ENCODE measurements around the gene PDX1. TPM values are rescaled to one million over a fixed set of nuclear protein-coding genes. Genes with fewer than 3 reads are reported as not detected.

The PDX1 gene
- under 1 TPM; 0.35 to 0.54 TPM for total RNA-seq

DNA sequence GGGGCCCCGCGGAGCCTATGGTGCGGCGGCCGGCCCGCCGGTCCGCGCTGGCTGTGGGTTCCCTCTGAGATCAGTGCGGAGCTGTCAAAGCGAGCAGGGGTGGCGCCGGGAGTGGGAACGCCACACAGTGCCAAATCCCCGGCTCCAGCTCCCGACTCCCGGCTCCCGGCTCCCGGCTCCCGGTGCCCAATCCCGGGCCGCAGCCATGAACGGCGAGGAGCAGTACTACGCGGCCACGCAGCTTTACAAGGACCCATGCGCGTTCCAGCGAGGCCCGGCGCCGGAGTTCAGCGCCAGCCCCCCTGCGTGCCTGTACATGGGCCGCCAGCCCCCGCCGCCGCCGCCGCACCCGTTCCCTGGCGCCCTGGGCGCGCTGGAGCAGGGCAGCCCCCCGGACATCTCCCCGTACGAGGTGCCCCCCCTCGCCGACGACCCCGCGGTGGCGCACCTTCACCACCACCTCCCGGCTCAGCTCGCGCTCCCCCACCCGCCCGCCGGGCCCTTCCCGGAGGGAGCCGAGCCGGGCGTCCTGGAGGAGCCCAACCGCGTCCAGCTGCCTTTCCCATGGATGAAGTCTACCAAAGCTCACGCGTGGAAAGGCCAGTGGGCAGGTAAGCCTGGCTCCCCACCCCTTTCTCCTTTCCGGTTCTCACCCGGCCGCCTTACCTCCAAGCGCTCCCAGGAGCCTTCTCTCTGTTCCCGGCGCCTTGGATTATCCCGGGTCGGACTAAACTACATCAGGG is at the start of gene PDX1:
Gene PDX1 (plus strand): TSS at position 67 of the 743 bp plus-strand sequence. CDS start 139 bp downstream, at position 206.
- Histone ChIP-seq H3K27ac (no peak within 1 kb of the TSS), H3K9me3 (no peaks in the 10 kb centered on the region), H3K4me1 (peaks cover 18% of the 10 kb centered on the region), H3K27me3 (peaks cover 95% of the 10 kb centered on the region), H3K4me3 (peak within 1 kb of the TSS; percentile 49), H3K36me3 (no peaks in the 10 kb centered on the region), H3K9ac (ENCODE audit: low read depth in 2 of 2, low read length in 2 of 2) (peak within 1 kb of the TSS; percentile 29 to 51)
- TF ChIP-seq, protein P1, sequence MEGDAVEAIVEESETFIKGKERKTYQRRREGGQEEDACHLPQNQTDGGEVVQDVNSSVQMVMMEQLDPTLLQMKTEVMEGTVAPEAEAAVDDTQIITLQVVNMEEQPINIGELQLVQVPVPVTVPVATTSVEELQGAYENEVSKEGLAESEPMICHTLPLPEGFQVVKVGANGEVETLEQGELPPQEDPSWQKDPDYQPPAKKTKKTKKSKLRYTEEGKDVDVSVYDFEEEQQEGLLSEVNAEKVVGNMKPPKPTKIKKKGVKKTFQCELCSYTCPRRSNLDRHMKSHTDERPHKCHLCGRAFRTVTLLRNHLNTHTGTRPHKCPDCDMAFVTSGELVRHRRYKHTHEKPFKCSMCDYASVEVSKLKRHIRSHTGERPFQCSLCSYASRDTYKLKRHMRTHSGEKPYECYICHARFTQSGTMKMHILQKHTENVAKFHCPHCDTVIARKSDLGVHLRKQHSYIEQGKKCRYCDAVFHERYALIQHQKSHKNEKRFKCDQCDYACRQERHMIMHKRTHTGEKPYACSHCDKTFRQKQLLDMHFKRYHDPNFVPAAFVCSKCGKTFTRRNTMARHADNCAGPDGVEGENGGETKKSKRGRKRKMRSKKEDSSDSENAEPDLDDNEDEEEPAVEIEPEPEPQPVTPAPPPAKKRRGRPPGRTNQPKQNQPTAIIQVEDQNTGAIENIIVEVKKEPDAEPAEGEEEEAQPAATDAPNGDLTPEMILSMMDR (IDR thresholded peaks at IDR 0.05) = no peak
- intact Hi-C loops (cut with DNase I) = no loop called here
- DNase-seq = peak; percentile 71

DNA sequence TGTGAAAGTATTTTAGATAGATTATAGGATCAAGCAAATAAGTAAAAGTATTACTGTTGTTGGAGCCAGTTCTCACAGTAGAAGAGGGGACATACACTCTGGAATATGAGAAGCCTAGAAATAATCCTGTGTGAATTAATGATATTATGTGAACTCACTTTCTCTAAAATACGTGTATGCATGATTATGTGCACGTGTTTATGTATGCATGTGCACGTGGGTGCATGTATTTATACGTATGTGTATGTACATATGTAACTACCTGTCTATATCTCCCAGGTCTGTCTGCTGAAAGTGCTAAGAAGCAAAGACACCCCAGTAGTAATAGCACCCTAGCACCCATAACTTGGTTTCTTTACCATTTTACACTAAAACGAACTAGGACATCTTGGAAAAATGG is 41.5 kb upstream of the PDX1 start:
- Histone ChIP-seq H3K27me3 (no peaks in the 10 kb centered on the region), H3K9ac (ENCODE audit: low read depth in 2 of 2, low read length in 2 of 2) (no peak overlapping the region), H3K4me3 (no peak overlapping the region), H3K4me1 (no peaks in the 10 kb centered on the region), H3K36me3 (no peaks in the 10 kb centered on the region), H3K9me3 (no peaks in the 10 kb centered on the region), H3K27ac (no peak overlapping the region)
- no peak for DNase-seq
- intact Hi-C loops (cut with DNase I) = no loop called here
- TF ChIP-seq, protein P1 (IDR thresholded peaks at IDR 0.05) = no peak

DNA sequence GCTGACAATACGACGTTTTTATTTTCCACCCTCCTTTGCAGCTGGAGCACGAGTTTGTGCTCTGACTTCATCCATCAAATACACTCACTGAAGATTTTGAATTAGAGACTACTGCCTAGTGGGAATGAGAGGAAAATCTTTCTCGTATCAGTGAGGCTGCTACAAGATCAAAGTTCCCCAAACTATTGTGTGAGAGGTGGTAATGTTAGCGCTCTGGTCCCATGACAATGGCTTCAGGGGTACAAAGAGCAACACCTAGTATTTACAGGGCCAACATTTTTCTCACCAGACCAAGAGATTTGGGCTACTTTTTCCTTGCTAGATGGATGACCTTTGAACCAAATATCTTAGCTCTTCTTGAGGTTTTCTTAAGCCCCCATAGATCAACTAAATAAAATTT is 30.3 kb upstream of the PDX1 start:
- intact Hi-C loops (cut with DNase I) = no loop called here
- no peak overlapping the region for H3K4me3 ChIP-seq
- TF ChIP-seq, protein P1 (IDR thresholded peaks at IDR 0.05) = no peak
- DNase-seq = no peak
- H3K27me3 ChIP-seq = no peaks in the 10 kb centered on the region
- H3K27ac ChIP-seq = no peak overlapping the region
- H3K36me3 ChIP-seq = no peaks in the 10 kb centered on the region
- H3K9ac ChIP-seq (ENCODE audit: low read depth in 2 of 2, low read length in 2 of 2) = no peak overlapping the region
- H3K4me1 ChIP-seq = no peaks in the 10 kb centered on the region
- H3K9me3 ChIP-seq = no peaks in the 10 kb centered on the region

DNA sequence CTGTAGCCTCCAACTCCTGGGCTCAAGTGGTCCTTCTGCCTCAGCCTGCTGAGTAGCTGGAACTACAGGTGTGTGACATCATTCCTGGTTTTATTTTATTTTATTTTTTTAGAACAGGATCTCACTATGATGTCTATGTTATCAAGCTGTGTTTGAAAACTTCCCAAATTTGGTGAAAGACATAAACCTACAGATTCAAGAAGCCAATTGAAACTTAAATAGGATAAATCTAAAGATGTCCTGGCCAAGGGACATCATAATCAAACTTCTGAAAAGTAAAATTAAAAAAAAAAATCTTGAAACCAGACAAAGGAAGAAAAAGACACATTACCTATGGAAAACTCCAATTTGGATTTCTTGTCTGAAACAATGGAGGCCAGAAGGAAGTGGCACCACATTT is 23.1 kb upstream of the PDX1 start:
- no peaks in the 10 kb centered on the region for H3K4me1 ChIP-seq
- intact Hi-C loops (cut with DNase I) = no loop called here
- H3K27ac ChIP-seq = no peak overlapping the region
- H3K4me3 ChIP-seq = no peak overlapping the region
- no peaks in the 10 kb centered on the region for H3K27me3 ChIP-seq
- no peak for DNase-seq
- no peaks in the 10 kb centered on the region for H3K9me3 ChIP-seq
- H3K36me3 ChIP-seq = no peaks in the 10 kb centered on the region
- H3K9ac ChIP-seq (ENCODE audit: low read depth in 2 of 2, low read length in 2 of 2) = no peak overlapping the region
- TF ChIP-seq, protein P1 (IDR thresholded peaks at IDR 0.05) = no peak

DNA sequence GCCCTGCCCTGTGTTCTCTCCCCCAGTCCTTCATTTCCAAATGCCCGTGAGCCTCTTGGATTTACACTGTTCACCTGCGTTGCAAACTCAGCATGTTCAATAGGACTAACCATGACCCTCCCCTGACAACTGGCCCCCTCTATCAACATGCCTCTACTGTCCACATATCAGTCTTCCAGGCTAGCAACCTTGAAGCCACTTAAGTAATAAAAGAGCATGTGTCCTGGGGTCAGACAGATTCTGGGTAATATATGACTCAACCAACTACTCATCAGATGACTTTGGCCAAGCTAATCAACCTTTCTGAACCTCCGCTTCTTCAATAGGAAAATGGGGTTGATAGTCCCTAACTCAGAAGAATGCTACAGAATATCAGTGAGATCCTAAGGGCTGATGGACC is 15.1 kb upstream of the PDX1 start:
- no peak overlapping the region for H3K9ac ChIP-seq (ENCODE audit: low read depth in 2 of 2, low read length in 2 of 2)
- intact Hi-C loops (cut with DNase I) = no loop called here
- TF ChIP-seq, protein P1 (IDR thresholded peaks at IDR 0.05) = no peak
- H3K4me3 ChIP-seq = no peak overlapping the region
- no peaks in the 10 kb centered on the region for H3K4me1 ChIP-seq
- no peaks in the 10 kb centered on the region for H3K9me3 ChIP-seq
- no peaks in the 10 kb centered on the region for H3K27me3 ChIP-seq
- no peaks in the 10 kb centered on the region for H3K36me3 ChIP-seq
- no peak overlapping the region for H3K27ac ChIP-seq
- DNase-seq = no peak

Data from colonic mucosa (tissue), 4 donors.